ENCODE results near the gene PFKFB4.
"Not testable (repeated sequence)": the region's sequence is repeated elsewhere in the genome, so short reads cannot be mapped to it uniquely, and the experiment has no call there.

Gene PFKFB4

DNA sequence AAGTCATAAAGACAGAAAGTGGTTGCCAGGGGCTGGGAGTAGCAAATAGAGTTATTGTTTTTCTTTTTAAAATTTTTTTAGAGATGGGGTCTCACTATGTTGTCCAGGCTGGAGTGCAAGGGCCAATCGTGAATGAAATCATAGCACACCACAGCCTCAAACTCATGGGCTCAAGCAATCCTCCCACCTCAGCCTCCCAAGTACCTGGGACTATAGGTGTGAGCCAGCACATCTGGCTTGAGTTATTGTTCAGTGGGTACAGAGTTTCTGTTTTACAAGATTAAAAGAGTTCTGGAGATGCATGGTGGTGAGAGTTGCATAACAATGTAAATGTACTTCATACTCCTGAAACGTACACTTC lies 23.6 kb downstream of the PFKFB4 start:
- Histone ChIP-seq H3K27ac (ENCODE audit: low read depth, low read length) (no peak overlapping the region), H3K4me1 (ENCODE audit: control insufficient read depth in 1 of 2, insufficient read depth in 2 of 2, low read length in 2 of 2) (no peaks in the 10 kb centered on the region), H3K27me3 (ENCODE audit: control insufficient read depth in 1 of 2, insufficient read depth in 2 of 2, low read length in 2 of 2) (no peaks in the 10 kb centered on the region), H3K4me3 (ENCODE audit: low read depth in 1 of 2, low read length in 2 of 2) (no peak overlapping the region), H3K36me3 (ENCODE audit: control insufficient read depth in 1 of 2, insufficient read depth in 2 of 2, low read length in 2 of 2) (peaks cover 24 to 52% of the 10 kb centered on the region in 2 donors), H3K9me3 (ENCODE audit: control insufficient read depth in 1 of 2, low read length in 2 of 2) (no peaks in the 10 kb centered on the region), H3K9ac (ENCODE audit: low read depth in 1 of 2, low read length in 2 of 2) (no peak overlapping the region)

DNA sequence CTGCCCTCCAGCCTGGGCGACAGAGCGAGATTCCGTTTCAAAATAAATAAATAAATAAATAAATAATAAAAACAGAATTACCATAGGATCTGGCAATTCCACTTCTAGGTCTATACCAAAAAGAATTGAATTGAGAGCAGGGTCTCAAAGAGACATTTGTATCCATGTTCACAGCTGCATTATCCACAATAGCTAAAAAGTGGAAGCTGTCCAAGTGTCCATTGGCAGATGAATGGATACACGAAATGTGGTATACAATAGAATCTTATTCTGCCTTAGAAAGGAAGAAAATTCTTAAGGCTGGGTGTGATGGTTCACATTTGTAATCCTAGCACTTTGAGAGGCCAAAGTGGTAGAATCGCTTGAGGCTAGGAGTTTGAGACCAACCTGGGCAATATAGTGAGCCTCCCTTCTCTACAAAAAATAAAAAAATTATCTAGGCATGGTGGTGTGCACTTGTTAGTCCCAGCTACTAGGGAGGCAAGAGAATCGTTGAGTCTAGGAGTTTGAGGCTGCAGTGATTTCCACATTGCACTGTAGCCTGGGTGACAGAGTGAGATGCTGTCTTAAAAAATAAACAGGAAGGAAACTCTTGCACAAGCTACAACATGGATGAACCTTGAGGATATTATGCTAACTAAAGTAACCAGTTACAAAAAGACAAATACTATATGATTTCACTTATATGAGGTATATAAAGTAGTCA lies 24.2 kb downstream of the PFKFB4 start:
- Histone ChIP-seq H3K9me3 (ENCODE audit: control insufficient read depth in 1 of 2, low read length in 2 of 2) (no peaks in the 10 kb centered on the region), H3K36me3 (ENCODE audit: control insufficient read depth in 1 of 2, insufficient read depth in 2 of 2, low read length in 2 of 2) (peaks cover 24 to 49% of the 10 kb centered on the region in 2 donors), H3K9ac (ENCODE audit: low read depth in 1 of 2, low read length in 2 of 2) (no peak overlapping the region), H3K4me3 (ENCODE audit: low read depth in 1 of 2, low read length in 2 of 2) (no peak overlapping the region), H3K27ac (ENCODE audit: low read depth, low read length) (no peak overlapping the region), H3K27me3 (ENCODE audit: control insufficient read depth in 1 of 2, insufficient read depth in 2 of 2, low read length in 2 of 2) (no peaks in the 10 kb centered on the region), H3K4me1 (ENCODE audit: control insufficient read depth in 1 of 2, insufficient read depth in 2 of 2, low read length in 2 of 2) (no peaks in the 10 kb centered on the region)

DNA sequence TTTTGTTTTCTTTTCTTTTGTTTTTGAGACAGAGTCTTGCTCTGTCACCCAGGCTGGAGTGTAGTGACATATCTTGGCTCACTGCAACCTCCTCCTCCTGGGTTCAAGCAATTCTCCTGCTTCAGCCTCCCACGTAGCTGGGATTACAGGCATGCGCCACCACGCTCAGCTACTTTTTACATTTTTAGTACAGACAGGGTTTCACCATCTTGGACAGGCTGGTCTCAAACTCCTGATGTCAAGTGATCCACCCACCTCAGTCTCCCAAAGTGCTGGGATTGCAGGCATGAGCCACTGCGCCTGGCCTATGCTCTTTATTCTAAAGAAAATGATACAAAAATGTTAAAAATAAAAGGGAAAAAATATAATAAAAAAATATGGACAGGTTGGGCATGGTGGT lies 25.9 kb downstream of the PFKFB4 start:
- H3K4me3 ChIP-seq (ENCODE audit: low read depth in 1 of 2, low read length in 2 of 2) = not testable (repeated sequence)

DNA sequence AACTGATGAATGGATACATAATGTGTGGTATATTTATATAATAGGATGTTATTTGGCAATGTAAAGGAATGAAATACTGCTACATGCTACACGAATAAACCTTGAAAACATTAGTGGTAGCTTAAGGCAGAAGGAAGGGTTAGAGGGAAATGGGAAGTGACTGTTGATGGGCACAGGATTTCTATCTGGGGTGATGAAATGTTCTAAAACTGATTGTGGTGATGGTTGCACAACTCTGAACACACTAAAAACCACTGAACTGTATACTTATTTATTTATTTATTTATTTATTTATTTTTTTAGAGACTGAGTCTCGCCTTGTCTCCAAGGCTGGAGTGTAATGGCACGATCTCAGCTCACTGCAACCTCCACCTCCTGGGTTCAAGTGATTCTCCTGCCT lies 27.8 kb downstream of the PFKFB4 start:
- Histone ChIP-seq H3K27ac (ENCODE audit: low read depth, low read length) (no peak overlapping the region), H3K4me1 (ENCODE audit: control insufficient read depth in 1 of 2, insufficient read depth in 2 of 2, low read length in 2 of 2) (no peaks in the 10 kb centered on the region), H3K36me3 (ENCODE audit: control insufficient read depth in 1 of 2, insufficient read depth in 2 of 2, low read length in 2 of 2) (peaks cover 11 to 43% of the 10 kb centered on the region in 2 donors), H3K4me3 (ENCODE audit: low read depth in 1 of 2, low read length in 2 of 2) (no peak overlapping the region), H3K27me3 (ENCODE audit: control insufficient read depth in 1 of 2, insufficient read depth in 2 of 2, low read length in 2 of 2) (no peaks in the 10 kb centered on the region), H3K9ac (ENCODE audit: low read depth in 1 of 2, low read length in 2 of 2) (no peak overlapping the region), H3K9me3 (ENCODE audit: control insufficient read depth in 1 of 2, low read length in 2 of 2) (no peaks in the 10 kb centered on the region)

More for the DNA sequence above, 25.9 kb downstream of the PFKFB4 start:
- H3K9me3 ChIP-seq (ENCODE audit: control insufficient read depth in 1 of 2, low read length in 2 of 2); H3K9ac ChIP-seq (ENCODE audit: low read depth in 1 of 2, low read length in 2 of 2); H3K27me3 ChIP-seq (ENCODE audit: control insufficient read depth in 1 of 2, insufficient read depth in 2 of 2, low read length in 2 of 2); H3K27ac ChIP-seq (ENCODE audit: low read depth, low read length); H3K4me1 ChIP-seq (ENCODE audit: control insufficient read depth in 1 of 2, insufficient read depth in 2 of 2, low read length in 2 of 2): not testable (repeated sequence)
- peaks cover 15 to 37% of the 10 kb centered on the region in 2 donors for H3K36me3 ChIP-seq (ENCODE audit: control insufficient read depth in 1 of 2, insufficient read depth in 2 of 2, low read length in 2 of 2)

DNA sequence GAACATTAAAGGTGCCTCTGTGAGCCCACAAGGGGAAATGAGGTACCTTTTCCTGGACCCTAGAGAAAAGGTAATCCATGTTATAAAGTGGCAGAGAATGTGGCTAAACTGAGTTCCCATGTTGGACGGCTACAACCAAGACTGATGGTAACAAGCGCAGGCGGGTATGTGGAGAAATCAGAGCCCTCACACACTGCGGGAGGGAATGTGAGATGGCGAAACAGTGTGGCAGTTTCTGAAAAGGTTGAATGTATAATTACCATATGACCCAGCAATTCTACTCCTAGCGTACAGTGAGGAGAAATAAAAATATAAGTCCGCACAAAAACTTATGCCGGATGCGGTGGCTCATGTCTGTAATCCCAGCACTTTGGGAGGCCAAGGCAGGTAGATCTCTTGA lies 28.6 kb downstream of the PFKFB4 start:
- H3K9ac ChIP-seq (ENCODE audit: low read depth in 1 of 2, low read length in 2 of 2) = no peak overlapping the region
- H3K4me3 ChIP-seq (ENCODE audit: low read depth in 1 of 2, low read length in 2 of 2) = no peak overlapping the region
- H3K9me3 ChIP-seq (ENCODE audit: control insufficient read depth in 1 of 2, low read length in 2 of 2) = no peaks in the 10 kb centered on the region
- no peaks in the 10 kb centered on the region for H3K27me3 ChIP-seq (ENCODE audit: control insufficient read depth in 1 of 2, insufficient read depth in 2 of 2, low read length in 2 of 2)
- H3K4me1 ChIP-seq (ENCODE audit: control insufficient read depth in 1 of 2, insufficient read depth in 2 of 2, low read length in 2 of 2) = no peaks in the 10 kb centered on the region
- H3K36me3 ChIP-seq (ENCODE audit: control insufficient read depth in 1 of 2, insufficient read depth in 2 of 2, low read length in 2 of 2) = peaks cover 11 to 47% of the 10 kb centered on the region in 2 donors
- no peak overlapping the region for H3K27ac ChIP-seq (ENCODE audit: low read depth, low read length)

DNA sequence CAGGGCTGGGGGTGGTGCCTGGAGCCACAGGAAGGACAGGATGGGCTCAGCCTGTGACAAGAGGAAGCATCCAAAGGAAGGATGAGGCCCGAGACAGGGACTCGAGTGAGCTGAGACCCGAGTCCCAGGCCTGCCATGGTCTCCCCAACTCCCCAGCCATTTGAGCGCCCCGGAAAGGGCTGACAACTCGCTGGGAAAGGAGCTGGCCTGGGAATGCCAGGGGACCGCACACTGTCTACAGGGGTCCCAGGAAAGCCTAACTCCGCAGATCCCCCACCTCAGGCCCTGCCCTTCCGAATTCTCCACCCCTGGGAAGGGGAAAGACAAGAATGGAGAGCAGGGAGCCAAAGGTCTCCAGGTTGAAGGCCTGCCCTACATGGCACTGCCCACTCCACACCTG lies 31.6 kb downstream of the PFKFB4 start:
- H3K9me3 ChIP-seq (ENCODE audit: control insufficient read depth in 1 of 2, low read length in 2 of 2) = no peaks in the 10 kb centered on the region
- no peaks in the 10 kb centered on the region for H3K4me1 ChIP-seq (ENCODE audit: control insufficient read depth in 1 of 2, insufficient read depth in 2 of 2, low read length in 2 of 2)

DNA sequence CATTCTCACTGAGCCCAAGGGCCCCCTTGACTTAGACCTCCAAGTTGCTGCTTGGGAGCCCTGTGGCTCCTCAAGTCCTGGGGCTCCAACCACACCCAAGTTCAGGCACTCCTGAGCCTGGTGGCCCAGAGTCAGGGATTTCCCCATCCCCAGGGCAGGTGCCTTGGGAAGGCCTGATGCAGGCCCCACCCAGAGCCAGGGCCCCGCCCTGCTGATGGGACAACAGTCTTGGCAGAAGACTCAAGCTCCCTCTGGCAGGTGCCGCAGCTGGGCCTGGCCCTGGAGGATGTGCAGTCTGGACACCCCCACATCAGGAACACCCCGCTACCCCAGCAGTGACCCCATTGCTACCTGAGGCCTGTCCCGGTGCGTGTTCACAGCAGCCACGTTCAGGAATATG lies 35.0 kb downstream of the PFKFB4 start:
- Histone ChIP-seq H3K36me3 (ENCODE audit: control insufficient read depth in 1 of 2, insufficient read depth in 2 of 2, low read length in 2 of 2) (peaks cover 16 to 47% of the 10 kb centered on the region in 2 donors), H3K4me1 (ENCODE audit: control insufficient read depth in 1 of 2, insufficient read depth in 2 of 2, low read length in 2 of 2) (no peaks in the 10 kb centered on the region), H3K27ac (ENCODE audit: low read depth, low read length) (no peak overlapping the region), H3K27me3 (ENCODE audit: control insufficient read depth in 1 of 2, insufficient read depth in 2 of 2, low read length in 2 of 2) (no peaks in the 10 kb centered on the region), H3K4me3 (ENCODE audit: low read depth in 1 of 2, low read length in 2 of 2) (no peak overlapping the region), H3K9ac (ENCODE audit: low read depth in 1 of 2, low read length in 2 of 2) (no peak overlapping the region), H3K9me3 (ENCODE audit: control insufficient read depth in 1 of 2, low read length in 2 of 2) (no peaks in the 10 kb centered on the region)

More for the DNA sequence above, 31.6 kb downstream of the PFKFB4 start:
- Histone ChIP-seq H3K27ac (ENCODE audit: low read depth, low read length) (no peak overlapping the region), H3K36me3 (ENCODE audit: control insufficient read depth in 1 of 2, insufficient read depth in 2 of 2, low read length in 2 of 2) (peaks cover 19 to 50% of the 10 kb centered on the region in 2 donors), H3K4me3 (ENCODE audit: low read depth in 1 of 2, low read length in 2 of 2) (no peak overlapping the region), H3K9ac (ENCODE audit: low read depth in 1 of 2, low read length in 2 of 2) (no peak overlapping the region), H3K27me3 (ENCODE audit: control insufficient read depth in 1 of 2, insufficient read depth in 2 of 2, low read length in 2 of 2) (no peaks in the 10 kb centered on the region)

DNA sequence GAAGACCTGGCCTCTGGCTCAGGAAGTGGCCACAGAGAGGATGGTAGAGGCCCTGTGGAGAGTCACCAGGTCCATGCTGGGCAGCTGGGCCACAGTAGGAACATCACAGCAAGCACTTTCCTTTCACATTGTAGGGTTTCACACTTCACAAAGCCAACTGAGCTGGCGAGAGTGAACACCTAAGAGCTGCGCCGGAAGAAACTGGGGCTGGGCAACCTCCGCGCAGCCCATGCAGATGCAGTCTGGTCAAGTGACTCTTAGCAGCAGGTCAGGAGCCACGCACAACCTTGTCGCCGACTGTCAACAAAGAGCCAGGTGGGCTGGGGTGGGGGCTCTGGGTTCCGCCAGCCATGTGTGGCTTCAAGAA lies 37.3 kb downstream of the PFKFB4 start:
- no peak overlapping the region for H3K27ac ChIP-seq (ENCODE audit: low read depth, low read length)

DNA sequence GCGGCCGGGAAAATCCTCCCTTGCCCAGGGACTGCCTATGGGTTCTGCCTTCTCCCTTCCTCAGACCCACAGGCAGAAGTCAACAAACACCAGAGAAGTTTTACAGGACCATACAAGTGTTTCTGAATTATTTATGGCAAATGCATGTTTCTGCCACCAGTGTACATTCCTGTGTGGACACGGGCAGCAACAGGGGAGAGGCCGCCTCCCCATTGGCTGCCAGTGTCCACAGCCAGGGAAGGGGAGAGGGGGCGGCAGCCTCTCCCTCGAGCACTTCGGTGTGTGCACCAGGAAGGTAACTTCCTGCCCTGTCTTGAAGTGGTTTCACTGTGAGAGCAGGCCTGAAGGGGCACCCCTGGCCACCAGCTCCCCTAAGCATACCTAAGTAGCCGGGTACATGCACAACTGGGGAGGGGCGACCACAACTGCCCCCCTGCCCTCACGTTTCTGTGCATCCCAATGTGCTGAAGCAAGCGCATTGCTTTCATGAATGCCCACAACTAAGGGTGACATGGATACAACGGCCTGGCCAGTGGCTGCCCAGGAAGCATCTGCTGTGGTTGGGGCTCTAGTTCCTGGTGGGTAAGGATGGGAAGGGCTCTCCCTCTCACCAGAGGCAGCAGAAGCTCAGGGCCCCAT lies 37.8 kb downstream of the PFKFB4 start:
- peaks cover 11 to 31% of the 10 kb centered on the region in 2 donors for H3K36me3 ChIP-seq (ENCODE audit: control insufficient read depth in 1 of 2, insufficient read depth in 2 of 2, low read length in 2 of 2)
- no peak overlapping the region for H3K9ac ChIP-seq (ENCODE audit: low read depth in 1 of 2, low read length in 2 of 2)
- H3K27me3 ChIP-seq (ENCODE audit: control insufficient read depth in 1 of 2, insufficient read depth in 2 of 2, low read length in 2 of 2) = no peaks in the 10 kb centered on the region
- no peaks in the 10 kb centered on the region for H3K9me3 ChIP-seq (ENCODE audit: control insufficient read depth in 1 of 2, low read length in 2 of 2)
- no peak overlapping the region for H3K4me3 ChIP-seq (ENCODE audit: low read depth in 1 of 2, low read length in 2 of 2)
- H3K27ac ChIP-seq (ENCODE audit: low read depth, low read length) = no peak overlapping the region
- H3K4me1 ChIP-seq (ENCODE audit: control insufficient read depth in 1 of 2, insufficient read depth in 2 of 2, low read length in 2 of 2) = no peaks in the 10 kb centered on the region

More for the DNA sequence above, 37.3 kb downstream of the PFKFB4 start:
- Histone ChIP-seq H3K27me3 (ENCODE audit: control insufficient read depth in 1 of 2, insufficient read depth in 2 of 2, low read length in 2 of 2) (no peaks in the 10 kb centered on the region), H3K4me1 (ENCODE audit: control insufficient read depth in 1 of 2, insufficient read depth in 2 of 2, low read length in 2 of 2) (no peaks in the 10 kb centered on the region), H3K9ac (ENCODE audit: low read depth in 1 of 2, low read length in 2 of 2) (no peak overlapping the region), H3K9me3 (ENCODE audit: control insufficient read depth in 1 of 2, low read length in 2 of 2) (no peaks in the 10 kb centered on the region), H3K36me3 (ENCODE audit: control insufficient read depth in 1 of 2, insufficient read depth in 2 of 2, low read length in 2 of 2) (peaks cover 11 to 36% of the 10 kb centered on the region in 2 donors), H3K4me3 (ENCODE audit: low read depth in 1 of 2, low read length in 2 of 2) (no peak overlapping the region)

DNA sequence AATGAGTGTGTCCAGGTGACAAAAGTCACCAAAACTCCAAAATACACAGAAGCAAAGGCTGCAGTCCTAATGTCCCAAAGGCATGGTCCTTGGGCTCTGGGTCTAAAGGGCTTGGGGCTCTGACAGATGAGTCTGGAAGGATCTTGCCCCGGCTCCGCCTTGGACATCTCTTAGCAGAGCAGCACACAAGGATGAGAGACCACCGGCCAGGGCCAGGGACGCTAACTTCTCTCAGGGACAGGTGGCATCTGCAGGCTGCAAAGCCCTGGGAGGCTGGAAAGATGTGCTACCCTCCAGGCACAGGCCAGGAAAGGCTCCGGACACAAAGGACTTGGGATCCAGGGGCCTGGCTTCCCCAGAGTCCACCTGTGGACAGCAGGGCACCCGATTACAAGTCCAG lies 38.5 kb downstream of the PFKFB4 start:
- Histone ChIP-seq H3K27ac (ENCODE audit: low read depth, low read length) (no peak overlapping the region), H3K9me3 (ENCODE audit: control insufficient read depth in 1 of 2, low read length in 2 of 2) (no peaks in the 10 kb centered on the region), H3K4me3 (ENCODE audit: low read depth in 1 of 2, low read length in 2 of 2) (no peak overlapping the region), H3K9ac (ENCODE audit: low read depth in 1 of 2, low read length in 2 of 2) (no peak overlapping the region), H3K36me3 (ENCODE audit: control insufficient read depth in 1 of 2, insufficient read depth in 2 of 2, low read length in 2 of 2) (peaks cover 11 to 25% of the 10 kb centered on the region in 2 donors), H3K27me3 (ENCODE audit: control insufficient read depth in 1 of 2, insufficient read depth in 2 of 2, low read length in 2 of 2) (no peaks in the 10 kb centered on the region), H3K4me1 (ENCODE audit: control insufficient read depth in 1 of 2, insufficient read depth in 2 of 2, low read length in 2 of 2) (no peaks in the 10 kb centered on the region)

Data from duodenal mucosa (tissue), 2 donors.